Measurements from ENCODE around the gene STAT5A. TPM values are rescaled to one million over a fixed set of nuclear protein-coding genes. Genes with fewer than 3 reads are reported as not detected.

STAT5A gene
- total RNA-seq, 4 donors from 2014 or later = 42.4 to 97.0 (median 62.7) TPM

DNA sequence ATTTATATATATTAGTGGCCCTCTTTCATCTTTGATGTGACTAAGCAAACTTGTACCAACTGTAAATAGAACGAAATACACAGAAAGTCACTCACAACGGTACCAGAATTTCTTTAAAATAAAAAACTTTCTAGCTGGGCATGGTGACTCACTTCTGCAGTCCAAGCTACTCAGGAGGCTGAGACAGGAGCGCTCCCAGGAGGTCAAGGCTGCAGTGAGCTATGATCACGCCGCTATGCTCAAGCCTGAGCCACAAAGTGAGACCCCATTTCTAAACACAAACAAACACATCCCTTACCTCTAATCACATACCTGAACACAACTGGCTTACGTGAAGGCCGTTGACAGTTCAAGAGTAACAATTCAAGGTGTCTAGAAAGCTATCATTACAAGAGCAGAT, 41.8 kb upstream of the STAT5A start:
- DNase-seq (ENCODE audit: extremely low spot score) = no peak
- intact Hi-C loops (cut with DNase I) = no loop called here
- peak overlapping the region; percentile 29 to 94 (median 70) for H3K27ac ChIP-seq (replicated peaks in 1 of 4)

DNA sequence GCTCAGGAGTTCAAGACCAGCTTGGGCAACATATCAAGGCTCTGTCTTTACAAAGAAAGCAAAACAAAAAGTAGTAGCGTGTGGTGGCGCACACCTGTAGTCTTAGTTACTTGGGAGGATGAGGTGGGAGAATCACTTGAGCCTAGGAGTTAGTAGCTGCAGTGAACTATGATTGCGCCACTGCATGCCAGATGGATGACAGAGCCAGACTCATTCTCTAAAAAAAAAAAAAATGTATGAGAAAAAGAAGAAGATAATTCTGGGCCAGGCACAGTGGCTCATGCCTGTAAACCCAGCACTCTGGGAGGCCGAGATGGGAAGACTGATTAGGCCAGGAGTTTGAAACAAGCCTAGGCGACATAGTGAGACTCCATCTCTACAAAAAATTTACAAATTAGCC, 40.6 kb upstream of the STAT5A start:
- no peaks in the 10 kb centered on the region for H3K27me3 ChIP-seq
- no peak for DNase-seq (ENCODE audit: extremely low spot score)
- 98% methylated on average over 5 of the region's 5 CpGs for WGBS
- peak in 1 of 2 donors; percentile 16 for TF ChIP-seq POLR2AphosphoS5 (IDR thresholded peaks at IDR 0.05)
- TF ChIP-seq POLR2A (IDR thresholded peaks at IDR 0.05; ENCODE audit: low read depth) = no peak
- H3K9me3 ChIP-seq = no peaks in the 10 kb centered on the region
- peak overlapping the region; percentile 81 to 94 (median 87) for H3K27ac ChIP-seq (replicated peaks in 1 of 4)
- peaks cover 28 to 71% (median 65%) of the 10 kb centered on the region in 4 donors for H3K4me1 ChIP-seq
- intact Hi-C loops (cut with DNase I) = no loop called here
- H3K4me3 ChIP-seq = no peak overlapping the region
- no peaks in the 10 kb centered on the region for H3K36me3 ChIP-seq

More for the DNA sequence above, 41.8 kb upstream of the STAT5A start:
- Histone ChIP-seq H3K27me3 (no peaks in the 10 kb centered on the region), H3K9me3 (no peaks in the 10 kb centered on the region), H3K36me3 (no peaks in the 10 kb centered on the region), H3K4me1 (peaks cover 16 to 71% (median 59%) of the 10 kb centered on the region in 4 donors), H3K4me3 (no peak overlapping the region)
- 77% methylated on average over 7 of the region's 7 CpGs for WGBS
- TF ChIP-seq POLR2AphosphoS5 (IDR thresholded peaks at IDR 0.05) = no peak
- TF ChIP-seq POLR2A (IDR thresholded peaks at IDR 0.05; ENCODE audit: low read depth) = no peak
- TF ChIP-seq EP300 (IDR thresholded peaks at IDR 0.05) = no peak
- TF ChIP-seq, protein P1, sequence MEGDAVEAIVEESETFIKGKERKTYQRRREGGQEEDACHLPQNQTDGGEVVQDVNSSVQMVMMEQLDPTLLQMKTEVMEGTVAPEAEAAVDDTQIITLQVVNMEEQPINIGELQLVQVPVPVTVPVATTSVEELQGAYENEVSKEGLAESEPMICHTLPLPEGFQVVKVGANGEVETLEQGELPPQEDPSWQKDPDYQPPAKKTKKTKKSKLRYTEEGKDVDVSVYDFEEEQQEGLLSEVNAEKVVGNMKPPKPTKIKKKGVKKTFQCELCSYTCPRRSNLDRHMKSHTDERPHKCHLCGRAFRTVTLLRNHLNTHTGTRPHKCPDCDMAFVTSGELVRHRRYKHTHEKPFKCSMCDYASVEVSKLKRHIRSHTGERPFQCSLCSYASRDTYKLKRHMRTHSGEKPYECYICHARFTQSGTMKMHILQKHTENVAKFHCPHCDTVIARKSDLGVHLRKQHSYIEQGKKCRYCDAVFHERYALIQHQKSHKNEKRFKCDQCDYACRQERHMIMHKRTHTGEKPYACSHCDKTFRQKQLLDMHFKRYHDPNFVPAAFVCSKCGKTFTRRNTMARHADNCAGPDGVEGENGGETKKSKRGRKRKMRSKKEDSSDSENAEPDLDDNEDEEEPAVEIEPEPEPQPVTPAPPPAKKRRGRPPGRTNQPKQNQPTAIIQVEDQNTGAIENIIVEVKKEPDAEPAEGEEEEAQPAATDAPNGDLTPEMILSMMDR (IDR thresholded peaks at IDR 0.05) = no peak

DNA sequence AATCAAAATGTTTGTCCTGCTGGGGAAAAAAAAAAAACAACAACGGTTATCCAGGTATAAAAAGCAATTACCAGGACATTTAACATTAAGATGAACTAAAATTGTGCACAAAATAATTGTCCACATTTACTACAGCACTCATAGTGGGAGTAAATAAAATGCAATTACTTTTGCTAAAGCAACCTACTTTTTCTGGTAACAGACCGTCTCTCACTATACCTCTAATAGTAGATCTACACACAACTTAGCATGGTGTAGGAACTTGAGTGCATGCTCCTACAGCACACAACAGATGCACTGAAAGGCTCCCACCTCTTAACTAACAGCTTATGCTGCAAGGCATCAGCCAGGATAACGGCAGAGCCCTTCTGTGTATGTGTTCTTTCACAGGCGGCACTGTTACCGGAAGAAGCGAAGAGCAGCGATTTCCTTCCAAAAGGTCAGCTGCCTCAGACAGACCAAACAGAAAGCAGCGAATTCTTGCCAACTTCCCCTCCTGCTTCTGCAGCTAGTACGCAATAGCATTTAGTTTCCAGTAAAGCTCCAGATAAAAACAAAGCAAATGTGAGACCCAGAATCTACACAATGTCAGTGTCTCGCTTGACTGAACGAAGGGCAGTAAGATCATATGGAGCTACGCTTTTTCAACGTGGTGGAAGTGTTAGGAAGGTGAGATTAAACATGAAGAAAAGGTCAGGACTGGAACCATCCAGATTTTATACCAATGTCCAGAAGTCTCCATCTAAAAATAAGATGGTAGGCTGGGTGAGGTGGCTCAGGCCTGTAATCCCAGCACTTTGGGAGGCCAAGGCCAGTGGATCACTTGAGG, 39.7 kb upstream of the STAT5A start:
- H3K4me1 ChIP-seq = peaks cover 32 to 75% (median 70%) of the 10 kb centered on the region in 4 donors
- peak overlapping the region; percentile 20 to 44 (median 39) for H3K4me3 ChIP-seq
- H3K27ac ChIP-seq (replicated peaks in 1 of 4) = peak overlapping the region; percentile 81 to 94 (median 87)
- intact Hi-C loops (cut with DNase I) = no loop called here
- 13% methylated on average over 13 of the region's 13 CpGs for WGBS
- no peaks in the 10 kb centered on the region for H3K36me3 ChIP-seq
- TF ChIP-seq, protein P1 (IDR thresholded peaks at IDR 0.05) = peak in 1 of 3 experiments; percentile 10
- TF ChIP-seq POLR2A (IDR thresholded peaks at IDR 0.05; ENCODE audit: low read depth) (no peak), EP300 (IDR thresholded peaks at IDR 0.05) (peak; percentile 48), POLR2AphosphoS5 (IDR thresholded peaks at IDR 0.05) (peak; percentile 86 to 92)
- H3K27me3 ChIP-seq = no peaks in the 10 kb centered on the region
- peak; percentile 96 for DNase-seq (ENCODE audit: extremely low spot score)
- no peaks in the 10 kb centered on the region for H3K9me3 ChIP-seq

- H3K4me1 ChIP-seq = peaks cover 33 to 83% (median 82%) of the 10 kb centered on the region in 4 donors
- WGBS = 82% methylated on average over 14 of the region's 14 CpGs
- H3K27me3 ChIP-seq = no peaks in the 10 kb centered on the region
- H3K27ac ChIP-seq (replicated peaks in 1 of 4) = peak overlapping the region; percentile 81 to 94 (median 87)
- no peaks in the 10 kb centered on the region for H3K9me3 ChIP-seq
- H3K36me3 ChIP-seq = no peaks in the 10 kb centered on the region
- TF ChIP-seq POLR2AphosphoS5 (IDR thresholded peaks at IDR 0.05) = no peak
- no peak for TF ChIP-seq EP300 (IDR thresholded peaks at IDR 0.05)
- TF ChIP-seq POLR2A (IDR thresholded peaks at IDR 0.05; ENCODE audit: low read depth) = no peak
- TF ChIP-seq, protein P1 (IDR thresholded peaks at IDR 0.05) = no peak
- intact Hi-C loops (cut with DNase I) = no loop called here
- no peak overlapping the region for H3K4me3 ChIP-seq
- no peak for DNase-seq (ENCODE audit: extremely low spot score)
Measured at GRCh38 chr17:42249681-42250446, 38.4 kb upstream of the STAT5A start.

- H3K4me1 ChIP-seq = peaks cover 33 to 95% (median 87%) of the 10 kb centered on the region in 4 donors
- no peaks in the 10 kb centered on the region for H3K27me3 ChIP-seq
- no peak for DNase-seq (ENCODE audit: extremely low spot score)
- WGBS = 68% methylated on average over 2 of the region's 2 CpGs
- H3K9me3 ChIP-seq = no peaks in the 10 kb centered on the region
- TF ChIP-seq POLR2AphosphoS5 (IDR thresholded peaks at IDR 0.05) = no peak
- TF ChIP-seq, protein P1 (IDR thresholded peaks at IDR 0.05) = peak in 2 of 3 experiments; percentile 16 to 41
- no peak overlapping the region for H3K4me3 ChIP-seq
- peak overlapping the region in 1 of 4 donors; percentile 94 for H3K27ac ChIP-seq (replicated peaks in 1 of 4)
- no peaks in the 10 kb centered on the region for H3K36me3 ChIP-seq
- intact Hi-C loops (cut with DNase I) = no loop called here
Measured at GRCh38 chr17:42251115-42251514, 37.2 kb upstream of the STAT5A start.

All from esophagus muscularis mucosa (tissue), 4 donors.